ENCODE measurements around the gene PYGM. TPM values are rescaled to one million over a fixed set of nuclear protein-coding genes. Genes with fewer than 3 reads are reported as not detected.

PYGM gene
- total RNA-seq, 1 experiment from 2014 or later = 3.6 TPM

DNA sequence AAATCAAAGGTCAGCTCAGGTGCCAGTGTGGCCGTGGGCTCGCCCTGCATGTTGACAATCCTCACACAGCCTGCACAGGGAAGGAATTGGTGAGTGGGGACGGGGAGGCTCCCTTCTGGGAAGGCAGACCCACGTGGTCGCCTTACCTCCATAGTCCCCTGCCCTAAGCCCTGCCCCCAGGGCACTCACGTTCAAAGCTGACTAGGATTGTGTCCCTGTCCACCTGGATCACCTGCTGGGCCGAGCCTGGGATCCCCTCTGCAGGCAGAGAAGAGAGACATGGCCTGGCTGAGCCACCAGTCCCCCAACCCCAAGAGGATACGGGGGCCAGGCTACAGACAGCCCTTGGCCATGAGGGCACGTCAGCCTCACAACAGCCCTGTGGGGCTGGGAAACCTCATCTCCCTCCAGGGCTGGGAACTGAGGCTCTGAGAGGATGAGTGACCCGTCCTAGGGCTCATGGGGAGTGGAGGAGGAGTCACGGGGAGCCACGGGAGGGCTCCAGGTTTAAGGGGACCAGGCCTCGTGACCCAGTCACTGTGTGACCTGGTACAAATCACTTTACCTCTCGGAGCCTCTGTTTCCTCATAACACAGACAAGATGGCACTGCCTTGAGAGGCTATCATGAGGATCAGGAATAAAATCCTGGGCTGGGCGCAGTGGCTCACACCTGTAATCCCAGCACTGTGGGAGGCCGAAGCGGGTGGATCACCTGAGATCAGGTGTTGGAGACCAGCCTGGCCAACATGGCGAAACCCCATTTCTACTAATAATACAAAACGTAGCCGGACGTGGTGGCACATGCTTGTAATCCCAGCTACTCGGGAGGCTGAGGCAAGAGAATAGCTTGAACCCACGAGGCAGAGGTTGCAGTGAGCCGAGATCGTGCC, 30.7 kb upstream of the PYGM start:
- H3K4ac ChIP-seq (ENCODE audit: low read depth, low read length) = no peak overlapping the region
- H3K18ac ChIP-seq (ENCODE audit: insufficient read length, low read depth, low read length) = no peak overlapping the region
- no peak overlapping the region for H2BK5ac ChIP-seq (ENCODE audit: insufficient read length, low read length)
- Mint-ChIP-seq H3K27me3 (ENCODE audit: low read depth) (no peaks in the 10 kb centered on the region), H3K9me3 (no peaks in the 10 kb centered on the region), H3K4me1 (0 out of 4 replicates have a peak, but pooled peaks cover 0 to 2% of the 10 kb centered on the region in 2 experiments), H3K36me3 (ENCODE audit: insufficient read depth in 1 of 3, low read depth in 3 of 3) (peaks cover 0 to 6% (median 6%) of the 10 kb centered on the region in 3 experiments; a peak in 2 of 7 replicates), H3K27ac (peak overlapping the region in 1 of 3 experiments; percentile 84; a peak in 2 of 7 replicates), H3K4me3 (no peak overlapping the region)
- H4K91ac ChIP-seq (ENCODE audit: insufficient read length, low read depth, low read length) = no peak overlapping the region
- H3K4me2 ChIP-seq (ENCODE audit: insufficient read depth, insufficient read length, low read length) = no peak overlapping the region
- no peak overlapping the region for H2BK120ac ChIP-seq (ENCODE audit: low read depth, low read length, poor library complexity, severe bottlenecking)
- H2AK5ac ChIP-seq (ENCODE audit: insufficient read length, low read length) = no peak overlapping the region
- no peak for DNase-seq
- no peak overlapping the region for H3K56ac ChIP-seq (ENCODE audit: insufficient read length, low read depth, low read length)
- no peak overlapping the region for H4K8ac ChIP-seq (replicated peaks; ENCODE audit: insufficient read length, low read depth, low read length)
- no peak overlapping the region for H3K14ac ChIP-seq (ENCODE audit: insufficient read depth, low read length)
- H4K5ac ChIP-seq (ENCODE audit: insufficient read length, low read depth, low read length) = no peak overlapping the region
- H2BK20ac ChIP-seq (ENCODE audit: low read depth, low read length, poor library complexity, severe bottlenecking) = no peak overlapping the region
- no peak overlapping the region for H3K23ac ChIP-seq (ENCODE audit: insufficient read length, low read depth, low read length)
- H3K27me3 ChIP-seq (ENCODE audit: insufficient read depth, low read length) = no peaks in the 10 kb centered on the region
- no peaks in the 10 kb centered on the region for H4K20me1 ChIP-seq (ENCODE audit: control insufficient read depth, insufficient read depth, insufficient read length)
- WGBS (ENCODE audit: extremely low coverage, insufficient read length, low lambda C conversion rate) = no CpG with 5 or more reads among the region's 25 CpGs
- H3K23me2 ChIP-seq (ENCODE audit: insufficient read length, low read depth, low read length, poor library complexity, severe bottlenecking) = no peaks in the 10 kb centered on the region
- no peaks in the 10 kb centered on the region for H3K9me3 ChIP-seq (ENCODE audit: control insufficient read depth, low read depth, low read length)
- no peaks in the 10 kb centered on the region for H3K4me1 ChIP-seq (ENCODE audit: insufficient read depth, low read length)
- no peaks in the 10 kb centered on the region for H3K79me1 ChIP-seq (ENCODE audit: insufficient read depth, low read depth, low read length, poor library complexity, severe bottlenecking)
- H2BK12ac ChIP-seq (ENCODE audit: insufficient read length, low read depth, low read length) = no peak overlapping the region
- no peak for TF ChIP-seq CTCF (conservative IDR thresholded peaks at IDR 0.05)
- H3K9ac ChIP-seq (ENCODE audit: extremely low read depth, insufficient read length, low read length) = no peak overlapping the region
- H3K79me2 ChIP-seq (ENCODE audit: insufficient read depth, low read length) = no peaks in the 10 kb centered on the region
- H2BK15ac ChIP-seq (ENCODE audit: low read depth, low read length) = no peak overlapping the region
- H3T11ph ChIP-seq (ENCODE audit: low read length) = no peak overlapping the region
- H2AFZ ChIP-seq (ENCODE audit: low read length) = no peak overlapping the region
- no peak overlapping the region for H3K27ac ChIP-seq (ENCODE audit: insufficient read length, low read depth, low read length)

Measured in H9 (cell line).